H9 (cell line): ENCODE measurements around the gene RRP9. TPM values are rescaled to one million over a fixed set of nuclear protein-coding genes. Genes with fewer than 3 reads are reported as not detected.

Source experiments
- DNase-seq: peaks from one replicate; pipeline ENCODE4 v3.0.0-alpha.2; 2017
- H2AFZ ChIP-seq: one replicate; pipeline ENCODE4 v1.6.1; 2013; ENCODE audit warnings: mild to moderate bottlenecking, low read length, control low read depth, moderate library complexity
- H2AK5ac ChIP-seq: 2 replicates; pipeline ENCODE4 v1.6.1; 2013; ENCODE audit warnings: low read length, control low read depth, mixed read lengths; ENCODE audit not compliant: insufficient read length
- H2BK120ac ChIP-seq: one replicate; pipeline ENCODE4 v1.6.1; 2013; ENCODE audit warnings: low read depth, mild to moderate bottlenecking, low read length, control low read depth, inconsistent platforms; ENCODE audit not compliant: poor library complexity, severe bottlenecking
- H2BK12ac ChIP-seq: 2 replicates; pipeline ENCODE4 v1.6.1; 2013; ENCODE audit warnings: low read length, control low read depth, mixed read lengths, low read depth; ENCODE audit not compliant: insufficient read length
- H2BK15ac ChIP-seq: 2 replicates; pipeline ENCODE4 v1.6.1; 2013; ENCODE audit warnings: low read depth, low read length, control low read depth
- H2BK20ac ChIP-seq: one replicate; pipeline ENCODE4 v1.6.1; 2013; ENCODE audit warnings: low read depth, mild to moderate bottlenecking, low read length, control low read depth, inconsistent platforms; ENCODE audit not compliant: poor library complexity, severe bottlenecking
- H2BK5ac ChIP-seq: 2 replicates; pipeline ENCODE4 v1.6.1; 2013; ENCODE audit warnings: low read length, control low read depth, mixed read lengths; ENCODE audit not compliant: insufficient read length
- H3K14ac ChIP-seq: 2 replicates; pipeline ENCODE4 v1.6.1; 2013; ENCODE audit warnings: low read length, control low read depth; ENCODE audit not compliant: insufficient read depth
- H3K18ac ChIP-seq: 2 replicates; pipeline ENCODE4 v1.6.1; 2013; ENCODE audit warnings: low read depth, mild to moderate bottlenecking, mixed read lengths, low read length, control low read depth; ENCODE audit not compliant: insufficient read length
- H3K23ac ChIP-seq: 2 replicates; pipeline ENCODE4 v1.6.1; 2013; ENCODE audit warnings: low read length, control low read depth, mixed read lengths, low read depth; ENCODE audit not compliant: insufficient read length
- H3K23me2 ChIP-seq: 2 replicates; pipeline ENCODE4 v1.6.1; 2013; ENCODE audit warnings: low read depth, mild to moderate bottlenecking, mixed read lengths, low read length, control low read depth; ENCODE audit not compliant: insufficient read length, poor library complexity, severe bottlenecking
- H3K27ac ChIP-seq: 2 replicates; pipeline ENCODE4 v1.5.1; 2013; ENCODE audit warnings: low read length, control low read depth, mixed read lengths, low read depth; ENCODE audit not compliant: insufficient read length
- H3K27me3 ChIP-seq: 2 replicates; pipeline ENCODE4 v1.6.1; 2013; ENCODE audit warnings: low read length, control low read depth, inconsistent platforms; ENCODE audit not compliant: insufficient read depth
- H3K4ac ChIP-seq: 2 replicates; pipeline ENCODE4 v1.6.1; 2013; ENCODE audit warnings: low read depth, mild to moderate bottlenecking, control low read depth, inconsistent platforms, low read length, moderate library complexity
- H3K4me1 ChIP-seq: 2 replicates; pipeline ENCODE4 v1.6.1; 2013; ENCODE audit warnings: low read length, control low read depth, inconsistent platforms; ENCODE audit not compliant: insufficient read depth
- H3K4me2 ChIP-seq: 2 replicates; pipeline ENCODE4 v1.6.1; 2013; ENCODE audit warnings: low read length, control low read depth, mixed read lengths; ENCODE audit not compliant: insufficient read length, insufficient read depth
- H3K56ac ChIP-seq: 2 replicates; pipeline ENCODE4 v1.6.1; 2013; ENCODE audit warnings: low read depth, mild to moderate bottlenecking, mixed read lengths, low read length, control low read depth; ENCODE audit not compliant: insufficient read length
- H3K79me1 ChIP-seq: 2 replicates; pipeline ENCODE4 v1.6.1; 2013; ENCODE audit warnings: low read depth, mild to moderate bottlenecking, moderate library complexity, low read length, control low read depth, inconsistent platforms; ENCODE audit not compliant: insufficient read depth, poor library complexity, severe bottlenecking
- H3K79me2 ChIP-seq: 2 replicates; pipeline ENCODE4 v1.6.1; 2013; ENCODE audit warnings: low read length, control low read depth, inconsistent platforms; ENCODE audit not compliant: insufficient read depth
- H3K9ac ChIP-seq: 2 replicates; pipeline ENCODE4 v1.6.1; 2013; ENCODE audit warnings: low read length, control low read depth, mixed read lengths; ENCODE audit not compliant: insufficient read length; ENCODE audit errors: extremely low read depth
- H3K9me3 ChIP-seq: one replicate; pipeline ENCODE4 v1.6.1; 2013; ENCODE audit warnings: low read depth, low read length, inconsistent platforms; ENCODE audit not compliant: control insufficient read depth
- H3T11ph ChIP-seq: one replicate; pipeline ENCODE4 v1.6.1; 2013; ENCODE audit warnings: mild to moderate bottlenecking, low read length, control low read depth, inconsistent platforms
- H4K20me1 ChIP-seq: one replicate; pipeline ENCODE4 v1.6.1; 2013; ENCODE audit not compliant: control insufficient read depth, insufficient read length, insufficient read depth
- H4K5ac ChIP-seq: 2 replicates; pipeline ENCODE4 v1.6.1; 2013; ENCODE audit warnings: low read depth, mild to moderate bottlenecking, mixed read lengths, low read length, control low read depth; ENCODE audit not compliant: insufficient read length
- H4K8ac ChIP-seq: replicated peaks from 2 replicates; pipeline ENCODE4 v1.6.1; 2013; ENCODE audit warnings: low read length, control low read depth, mixed read lengths, low read depth; ENCODE audit not compliant: insufficient read length
- H4K91ac ChIP-seq: 2 replicates; pipeline ENCODE4 v1.6.1; 2013; ENCODE audit warnings: low read depth, mild to moderate bottlenecking, moderate library complexity, mixed read lengths, low read length, control low read depth; ENCODE audit not compliant: insufficient read length
- H3K27ac Mint-ChIP-seq, 3 experiments: 2 replicates in 2 of 3; 3 replicates in 1 of 3; pipeline ENCODE4 v1.8.0; 2020 to 2021; ENCODE audit warnings: mixed read lengths in 3 of 3, mild to moderate bottlenecking in 1 of 3, moderate library complexity in 1 of 3
- H3K27me3 Mint-ChIP-seq: 2 replicates; pipeline ENCODE4 v1.8.0; 2021; ENCODE audit warnings: low read depth, mild to moderate bottlenecking, moderate library complexity, mixed read lengths
- H3K36me3 Mint-ChIP-seq, 3 experiments: 2 replicates in 2 of 3; 3 replicates in 1 of 3; pipeline ENCODE4 v1.8.0; 2020 to 2021; ENCODE audit warnings: low read depth in 3 of 3, mixed read lengths in 3 of 3; ENCODE audit not compliant: insufficient read depth in 1 of 3
- H3K4me1 Mint-ChIP-seq, 2 experiments: 2 replicates each; pipeline ENCODE4 v1.8.0; 2020; ENCODE audit warnings: mixed read lengths in 2 of 2
- H3K4me3 Mint-ChIP-seq, 2 experiments: 2 replicates in 1 of 2; 3 replicates in 1 of 2; pipeline ENCODE4 v1.8.0; 2020 to 2021; ENCODE audit warnings: mild to moderate bottlenecking in 2 of 2, mixed read lengths in 2 of 2, moderate library complexity in 1 of 2
- H3K9me3 Mint-ChIP-seq, 2 experiments: 2 replicates in 1 of 2; 3 replicates in 1 of 2; pipeline ENCODE4 v1.8.0; 2020; ENCODE audit warnings: mild to moderate bottlenecking in 2 of 2, mixed read lengths in 2 of 2, moderate library complexity in 1 of 2
- WGBS: extraction: QIAGEN DNeasy Blood & Tissue Kit; methylation state at CpG from one replicate; pipeline ENCODE4 v1.1.7; 2013; ENCODE audit warnings: missing lambda C conversion rate, low lambda C conversion rate, mixed read lengths; ENCODE audit not compliant: insufficient read length; ENCODE audit errors: extremely low coverage; 5-methylcytosine and 5-hydroxymethylcytosine counted together
- total RNA-seq: library from RNA; stranded (reverse); gene quantifications from 2 replicates; pipeline ENCODE4 v1.2.1, GENCODE V29; 2021
- TF ChIP-seq, protein P1 (sequence below): fragments of 200-600 bp; sonication (generic); conservative IDR thresholded peaks from 3 replicates; pipeline ENCODE4 v1.8.0; 2021; ENCODE audit warnings: antibody characterized with exemption, mild to moderate bottlenecking

Gene RRP9
- total RNA-seq, 1 experiment from 2014 or later, result 64.0 TPM

DNA sequence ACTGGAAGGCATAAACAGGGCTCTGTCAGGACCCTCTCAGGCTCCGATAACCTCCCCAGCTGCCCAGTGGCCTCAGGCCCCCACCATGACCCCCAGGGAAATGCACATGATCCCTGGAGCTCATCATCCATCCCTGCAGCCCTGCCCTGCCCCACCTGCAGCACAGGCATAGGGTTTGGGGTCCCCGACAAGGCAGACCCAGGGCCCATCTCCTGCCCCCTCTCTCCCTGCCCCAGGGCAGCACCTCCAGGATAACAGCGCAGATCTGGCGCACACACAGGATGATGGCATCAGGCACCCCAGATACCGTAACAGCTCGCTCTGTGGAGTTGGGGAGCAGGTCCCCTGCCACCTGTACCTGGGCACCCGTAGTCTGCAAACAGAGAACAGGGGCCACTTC is 17.9 kb upstream of the RRP9 start:
- H3K23ac ChIP-seq, result no peak overlapping the region
- H3K9ac ChIP-seq, result no peak overlapping the region
- H3K27me3 Mint-ChIP-seq, result peaks cover 63% of the 10 kb centered on the region
- H2BK20ac ChIP-seq, result no peak overlapping the region
- no peaks in the 10 kb centered on the region for H3K9me3 ChIP-seq
- H4K8ac ChIP-seq, result no peak overlapping the region
- H3K23me2 ChIP-seq, result no peaks in the 10 kb centered on the region
- peaks cover 22 to 40% of the 10 kb centered on the region in 2 experiments for H3K4me1 Mint-ChIP-seq
- no peak overlapping the region for H3K14ac ChIP-seq
- WGBS, result no CpG with 5 or more reads among the region's 7 CpGs
- H3K27ac ChIP-seq, result no peak overlapping the region
- H4K91ac ChIP-seq, result no peak overlapping the region
- H2BK15ac ChIP-seq, result no peak overlapping the region
- no peak overlapping the region for H2BK5ac ChIP-seq
- no peak overlapping the region for H3K56ac ChIP-seq
- H3K18ac ChIP-seq, result no peak overlapping the region
- no peaks in the 10 kb centered on the region for H4K20me1 ChIP-seq
- no peak overlapping the region for H2AFZ ChIP-seq
- no peak for DNase-seq
- no peaks in the 10 kb centered on the region for H3K9me3 Mint-ChIP-seq
- TF ChIP-seq, protein P1, sequence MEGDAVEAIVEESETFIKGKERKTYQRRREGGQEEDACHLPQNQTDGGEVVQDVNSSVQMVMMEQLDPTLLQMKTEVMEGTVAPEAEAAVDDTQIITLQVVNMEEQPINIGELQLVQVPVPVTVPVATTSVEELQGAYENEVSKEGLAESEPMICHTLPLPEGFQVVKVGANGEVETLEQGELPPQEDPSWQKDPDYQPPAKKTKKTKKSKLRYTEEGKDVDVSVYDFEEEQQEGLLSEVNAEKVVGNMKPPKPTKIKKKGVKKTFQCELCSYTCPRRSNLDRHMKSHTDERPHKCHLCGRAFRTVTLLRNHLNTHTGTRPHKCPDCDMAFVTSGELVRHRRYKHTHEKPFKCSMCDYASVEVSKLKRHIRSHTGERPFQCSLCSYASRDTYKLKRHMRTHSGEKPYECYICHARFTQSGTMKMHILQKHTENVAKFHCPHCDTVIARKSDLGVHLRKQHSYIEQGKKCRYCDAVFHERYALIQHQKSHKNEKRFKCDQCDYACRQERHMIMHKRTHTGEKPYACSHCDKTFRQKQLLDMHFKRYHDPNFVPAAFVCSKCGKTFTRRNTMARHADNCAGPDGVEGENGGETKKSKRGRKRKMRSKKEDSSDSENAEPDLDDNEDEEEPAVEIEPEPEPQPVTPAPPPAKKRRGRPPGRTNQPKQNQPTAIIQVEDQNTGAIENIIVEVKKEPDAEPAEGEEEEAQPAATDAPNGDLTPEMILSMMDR, result no peak
- H3K27me3 ChIP-seq, result peaks cover 10% of the 10 kb centered on the region
- H3K36me3 Mint-ChIP-seq, result no peaks in the 10 kb centered on the region
- H3K79me2 ChIP-seq, result no peaks in the 10 kb centered on the region
- H3K4me1 ChIP-seq, result no peaks in the 10 kb centered on the region; the same call in 1 of the 2 replicates
- no peak overlapping the region for H3K4ac ChIP-seq
- no peak overlapping the region for H3K27ac Mint-ChIP-seq
- H3K4me3 Mint-ChIP-seq, result no peak overlapping the region; a peak in 1 of 5 replicates
- no peak overlapping the region for H3K4me2 ChIP-seq
- H2BK120ac ChIP-seq, result no peak overlapping the region
- no peaks in the 10 kb centered on the region for H3K79me1 ChIP-seq
- H2BK12ac ChIP-seq, result no peak overlapping the region
- H4K5ac ChIP-seq, result no peak overlapping the region
- H2AK5ac ChIP-seq, result no peak overlapping the region
- no peak overlapping the region for H3T11ph ChIP-seq
